Measurements from ENCODE around the gene NDRG2.

Gene NDRG2

GRCh38 chr14:21038441-21039422 is 13.9 kb upstream of the NDRG2 start:
- no peak for TF ChIP-seq CTCF (conservative IDR thresholded peaks at IDR 0.05)
- H3K27ac ChIP-seq: 0 out of 2 replicates have a peak overlapping the region, but pooled peaks have one; percentile 11

GRCh38 chr14:21037156-21037555 is 12.3 kb upstream of the NDRG2 start:
- H3K27ac ChIP-seq: no peak overlapping the region
- no peak for TF ChIP-seq CTCF (conservative IDR thresholded peaks at IDR 0.05)

GRCh38 chr14:21036751-21037150 is 11.9 kb upstream of the NDRG2 start:
- no peak overlapping the region for H3K27ac ChIP-seq
- TF ChIP-seq CTCF (conservative IDR thresholded peaks at IDR 0.05): no peak

GRCh38 chr14:21034707-21035106 is 9.8 kb upstream of the NDRG2 start, which contains the start of gene RNASE13:
RNASE13 (minus strand) TSS chr14:21034807; CDS start chr14:21034288, 519 bp downstream.
- no peak for TF ChIP-seq CTCF (conservative IDR thresholded peaks at IDR 0.05)
- H3K27ac ChIP-seq: no peak within 1 kb of the TSS

- TF ChIP-seq CTCF (conservative IDR thresholded peaks at IDR 0.05): no peak
- H3K27ac ChIP-seq: no peak overlapping the region
Observed at GRCh38 chr14:21033133-21033698, 8.4 kb upstream of the NDRG2 start.

- no peak for TF ChIP-seq CTCF (conservative IDR thresholded peaks at IDR 0.05)
- no peak overlapping the region for H3K27ac ChIP-seq
Observed at GRCh38 chr14:21032326-21033132, 7.7 kb upstream of the NDRG2 start.

- TF ChIP-seq CTCF (conservative IDR thresholded peaks at IDR 0.05): no peak
Observed at GRCh38 chr14:21030531-21030930, 5.7 kb upstream of the NDRG2 start.

More at GRCh38 chr14:21030531-21030930, 5.7 kb upstream of the NDRG2 start:
- no peak overlapping the region for H3K27ac ChIP-seq

Measured in VCaP (cell line).